ENCODE results near the gene PRKACB. TPM values are rescaled to one million over a fixed set of nuclear protein-coding genes. Genes with fewer than 3 reads are reported as not detected.
"Not testable (repeated sequence)": the region's sequence is repeated elsewhere in the genome, so short reads cannot be mapped to it uniquely, and the experiment has no call there.

Gene PRKACB
- total RNA-seq, 1 donor from 2014 or later = 14.6 TPM

DNA sequence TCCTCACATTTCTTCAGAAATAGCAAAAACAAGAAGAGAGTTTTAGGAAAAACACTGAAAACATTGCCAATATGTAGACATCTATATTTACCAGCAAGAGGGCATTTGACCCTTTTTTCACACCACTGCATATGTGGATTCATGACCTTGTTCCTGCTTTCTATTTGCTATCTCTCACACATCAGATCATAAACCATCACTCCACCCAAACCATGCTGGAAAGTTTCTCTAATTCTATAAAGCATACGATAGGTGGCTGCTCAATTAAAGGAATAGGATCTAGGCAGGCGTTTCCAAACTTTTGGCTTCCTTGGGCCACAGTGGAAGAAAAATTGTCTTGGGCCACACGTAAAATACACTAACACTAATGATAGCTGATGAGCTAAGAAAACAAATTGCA lies 121.8 kb downstream of the PRKACB start:
- DNase-seq (ENCODE audit: low read depth in 2 of 2) = no peak

GRCh38 chr1:84266748-84267147 lies 122.7 kb downstream of the PRKACB start:
- DNase-seq (ENCODE audit: low read depth in 2 of 2) = no peak

- no peak for DNase-seq (ENCODE audit: low read depth in 2 of 2)
Observed at GRCh38 chr1:84267476-84267875, 123.4 kb downstream of the PRKACB start.

DNA sequence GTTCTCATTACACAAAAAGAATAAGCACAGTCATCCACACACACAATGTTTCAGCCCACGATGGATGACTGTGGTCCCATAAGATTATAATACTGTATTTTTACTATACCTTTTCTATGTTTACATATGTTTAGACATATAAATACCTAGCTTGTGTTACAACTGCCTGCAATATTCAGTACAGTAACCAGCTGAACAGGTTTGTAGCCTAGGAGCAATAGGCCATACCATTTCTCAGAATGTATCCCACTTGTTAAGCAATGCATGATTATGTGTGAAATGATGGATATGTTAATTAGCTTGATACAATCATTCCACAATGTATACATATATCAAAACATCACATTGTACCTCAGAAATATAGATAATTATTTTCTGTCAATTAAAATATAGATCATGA lies 124.3 kb downstream of the PRKACB start:
- no peak for DNase-seq (ENCODE audit: low read depth in 2 of 2)

- no peak for DNase-seq (ENCODE audit: low read depth in 2 of 2)
Observed at GRCh38 chr1:84269306-84269705, 125.2 kb downstream of the PRKACB start.

DNA sequence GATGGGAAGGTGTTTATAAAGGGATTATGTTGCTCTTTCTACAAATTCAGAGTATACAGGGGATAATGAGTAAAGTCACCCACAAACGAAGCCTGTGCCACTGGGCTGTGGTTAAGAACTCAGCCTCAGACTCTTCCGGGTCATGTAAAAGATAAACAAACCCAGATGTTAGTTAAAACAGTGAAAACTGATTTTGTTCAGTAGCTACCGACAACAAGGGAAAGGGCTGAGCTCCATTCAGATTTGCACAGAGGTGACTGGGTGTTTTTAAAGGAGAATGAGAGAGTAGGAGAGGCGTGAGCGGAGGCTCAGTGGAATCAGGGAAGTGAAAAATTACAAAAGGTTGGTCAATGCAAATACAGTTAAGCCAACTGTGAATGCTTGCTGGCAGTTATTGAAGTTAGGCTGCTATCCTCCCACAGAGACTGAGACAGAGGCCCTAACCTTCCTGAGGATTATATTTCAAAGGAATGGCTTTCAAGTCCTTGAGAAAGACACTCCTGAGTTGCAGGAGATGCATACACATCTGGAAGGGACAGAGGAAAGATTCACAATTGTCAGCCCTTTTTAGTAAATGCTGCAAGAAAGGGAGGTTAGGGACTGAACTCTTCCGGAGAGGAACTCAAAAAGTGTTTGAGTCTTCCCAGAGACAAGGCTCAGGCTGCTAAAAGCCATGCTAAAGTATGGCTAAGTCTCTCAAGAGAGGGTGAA lies 127.5 kb downstream of the PRKACB start:
- DNase-seq (ENCODE audit: low read depth in 2 of 2) = peak in 1 of 2 donors; percentile 5

- no peak for DNase-seq (ENCODE audit: low read depth in 2 of 2)
Observed at GRCh38 chr1:84272401-84272800, 128.3 kb downstream of the PRKACB start.

GRCh38 chr1:84277343-84278059 lies 133.4 kb downstream of the PRKACB start:
- peak in 1 of 2 donors; percentile 7 for DNase-seq (ENCODE audit: low read depth in 2 of 2)

DNA sequence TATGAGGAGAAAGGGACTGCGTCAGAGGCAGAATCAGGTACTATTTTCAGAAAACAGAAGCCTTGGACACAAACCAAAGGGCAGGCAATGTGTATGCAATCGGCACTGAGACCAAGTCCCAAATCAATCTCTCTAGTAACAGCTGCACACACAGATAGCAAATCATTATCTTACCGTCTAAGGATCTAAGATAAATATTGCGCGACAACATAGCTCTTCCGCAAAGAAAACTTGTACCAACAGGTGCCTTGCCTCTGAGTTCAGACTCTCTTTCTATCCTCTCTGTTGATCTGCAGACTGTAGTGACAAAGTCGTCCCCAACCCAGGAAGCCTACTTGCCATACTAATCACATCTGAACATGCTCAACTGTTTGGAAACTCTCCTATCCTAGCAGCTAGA lies 134.8 kb downstream of the PRKACB start:
- DNase-seq (ENCODE audit: low read depth in 2 of 2) = no peak

GRCh38 chr1:84280912-84281311 lies 136.8 kb downstream of the PRKACB start:
- DNase-seq (ENCODE audit: low read depth in 2 of 2) = no peak

DNA sequence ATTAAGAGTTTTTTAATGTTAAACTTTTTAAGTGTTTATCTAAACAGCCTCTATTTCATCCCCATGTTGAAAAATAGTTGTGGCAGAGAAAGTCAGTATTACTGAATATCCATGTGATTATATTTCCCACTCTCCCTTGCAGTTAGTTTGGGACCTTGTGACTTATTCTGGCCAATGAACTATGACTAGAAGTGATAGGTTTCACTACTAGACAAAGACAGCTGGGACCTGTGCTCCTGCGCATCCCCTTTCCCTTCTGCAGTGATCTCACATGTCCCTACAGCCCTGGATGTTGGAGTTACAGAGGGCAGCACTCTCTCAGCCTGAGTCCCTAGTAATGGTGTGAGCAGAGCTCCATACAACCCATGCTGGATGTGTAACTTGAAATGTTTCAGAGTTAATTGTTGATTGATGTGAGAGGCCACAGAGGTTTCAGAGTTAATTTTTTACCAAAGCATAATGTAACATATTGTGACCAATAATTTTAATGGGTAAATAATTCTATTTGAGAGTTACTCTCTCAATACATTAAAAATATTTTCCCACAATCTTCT lies 138.8 kb downstream of the PRKACB start:
- no peak for DNase-seq (ENCODE audit: low read depth in 2 of 2)

DNA sequence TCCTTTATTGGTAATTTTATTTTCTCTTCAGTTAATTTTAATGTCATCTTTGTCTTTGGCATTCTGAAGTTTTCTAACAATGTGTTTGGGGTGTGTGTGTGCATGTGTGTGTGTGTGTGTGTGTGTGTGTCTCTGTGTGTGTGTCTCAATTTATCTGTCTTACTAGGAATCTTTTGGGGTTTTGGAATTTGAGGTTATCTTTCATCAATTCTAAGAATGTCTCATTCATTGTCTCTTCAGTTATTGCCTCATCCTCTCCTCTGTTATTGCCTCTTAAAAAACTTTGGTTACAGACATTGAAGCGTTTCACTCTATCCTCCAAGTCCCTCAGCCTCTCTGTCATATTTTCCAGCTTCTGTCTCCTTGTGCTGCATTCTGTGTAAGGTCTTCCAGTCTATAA lies 139.3 kb downstream of the PRKACB start:
- no peak for DNase-seq (ENCODE audit: low read depth in 2 of 2)

- DNase-seq (ENCODE audit: low read depth in 2 of 2) = no peak
Observed at GRCh38 chr1:84286071-84286470, 142.0 kb downstream of the PRKACB start.

DNA sequence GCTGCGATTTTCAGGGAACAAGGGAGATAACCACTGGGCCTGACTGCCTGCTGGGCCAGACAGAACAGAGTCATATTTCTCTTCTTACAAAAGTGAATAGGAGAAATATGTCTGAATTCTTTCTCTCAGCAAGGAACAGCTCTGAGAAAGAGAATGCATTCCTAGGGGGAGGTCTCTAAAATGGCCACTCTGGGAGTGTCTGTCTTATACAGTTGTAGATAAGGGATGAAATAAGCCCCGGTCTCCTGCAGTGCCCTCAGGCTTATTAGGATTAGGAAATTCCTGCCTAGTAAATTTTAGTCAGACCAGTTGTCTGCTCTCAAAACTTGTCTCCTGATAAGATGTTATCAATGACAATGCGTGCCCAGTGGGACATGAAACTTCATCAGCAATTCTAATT lies 143.3 kb downstream of the PRKACB start:
- DNase-seq (ENCODE audit: low read depth in 2 of 2) = not testable (repeated sequence)

Other genes starting within 250 kb of the PRKACB start
- 0.51 and 0.63 TPM in 2 replicates for gene TTLL7, start 145.1 kb upstream of the PRKACB start, total RNA-seq
- gene SAMD13, start 157.4 kb downstream of the PRKACB start, total RNA-seq = 0.63 and 1.0 TPM in 2 replicates